HepG2 (cell line): Measurements from ENCODE around the gene C16orf90. TPM values are rescaled to one million over a fixed set of nuclear protein-coding genes. Genes with fewer than 3 reads are reported as not detected.

Source experiments
- ATAC-seq: fragments of 200-7000 bp; cut with Tn5 transposase; 3 replicates; pipeline ENCODE4 v1.9.1; 2020; ENCODE audit warnings: mild to moderate bottlenecking, moderate library complexity
- BruUV-seq: library from RNA; stranded (reverse); fragments of 400-500 nt; replicated peaks from 2 replicates; lab custom pipeline; 2021; lab: Mats Ljungman, UMichigan
- CTCF ChIA-PET: fragments of 300-600 bp; formaldehyde crosslinking; extraction: SDS; loops from one replicate; lab custom pipeline; 2021; ENCODE audit warnings: low total read pairs, inconsistent platforms, low intra/inter-chr PET ratio; lab: Yijun Ruan, JAX
- POLR2A ChIA-PET: fragments of 350-600 bp; sonication (Branson Sonifier 250); formaldehyde crosslinking; loops from one replicate; lab custom pipeline; 2020; ENCODE audit warnings: antibody characterized with exemption, inconsistent platforms; lab: Yijun Ruan, JAX
- DNase-seq: peaks from one replicate; pipeline ENCODE4 v3.0.0-alpha.2; 2015; ENCODE audit warnings: low spot score
- FAIRE-seq: peaks from 3 replicates; lab custom pipeline; 2011; peaks lifted over from hg19 to GRCh38; lab: Jason Lieb, UNC
- H2AFZ ChIP-seq: one replicate; pipeline ENCODE4 v1.6.1; 2011; ENCODE audit warnings: low read length, inconsistent platforms
- H3K27ac ChIP-seq: fragments of 300-600 bp; 3 replicates; pipeline ENCODE4 v1.8.0; 2011; ENCODE audit warnings: mixed run types, mild to moderate bottlenecking, mixed read lengths, low read length, inconsistent platforms; ENCODE audit not compliant: insufficient read depth; ENCODE audit errors: extremely low read length
- H3K27me3 ChIP-seq, 2 experiments: fragments of 200-600 bp in 1 of 2; 2 replicates in 1 of 2; 3 replicates in 1 of 2; pipeline versions ENCODE4 v1.6.0 to v1.8.0; 2011; ENCODE audit warnings: low read length in 2 of 2, mild to moderate bottlenecking in 2 of 2, moderate library complexity in 2 of 2, inconsistent platforms in 1 of 2; ENCODE audit not compliant: insufficient read depth in 2 of 2, control insufficient read depth in 1 of 2
- H3K36me3 ChIP-seq, 2 experiments: fragments of 200-600 bp in 1 of 2; replicated peaks in 1 of 2; 2 replicates in 1 of 2; 3 replicates in 1 of 2; pipeline versions ENCODE4 v1.5.1 to v1.8.0; 2011; ENCODE audit warnings: low read length in 2 of 2, inconsistent platforms in 1 of 2; ENCODE audit not compliant: insufficient read depth in 2 of 2, control insufficient read depth in 1 of 2
- H3K4me1 ChIP-seq: 2 replicates; pipeline ENCODE4 v1.5.1; 2012; ENCODE audit warnings: low read length, inconsistent platforms; ENCODE audit not compliant: insufficient read depth
- H3K4me2 ChIP-seq: 2 replicates; pipeline ENCODE4 v1.6.0; 2011; ENCODE audit warnings: low read depth, low read length, inconsistent platforms
- H3K4me3 ChIP-seq, 3 experiments: fragments of 200-600 bp in 1 of 3; sonication (generic), shearing (Covaris generic) in 1 of 3; replicated peaks in 1 of 3; 2 replicates each; pipeline ENCODE4 v1.5.1; 2011 to 2016; ENCODE audit warnings: low read length in 3 of 3, inconsistent platforms in 2 of 3, low read depth in 2 of 3, mild to moderate bottlenecking in 2 of 3, control low read depth in 1 of 3, mixed read lengths in 1 of 3; ENCODE audit not compliant: insufficient read depth in 1 of 3
- H3K79me2 ChIP-seq: one replicate; pipeline ENCODE4 v1.6.1; 2011; ENCODE audit warnings: low read length, inconsistent platforms; ENCODE audit not compliant: insufficient read depth
- H3K9ac ChIP-seq: 2 replicates; pipeline ENCODE4 v1.6.0; 2011; ENCODE audit warnings: mild to moderate bottlenecking, low read depth, low read length, inconsistent platforms; ENCODE audit not compliant: insufficient read depth
- H3K9me3 ChIP-seq: 2 replicates; pipeline ENCODE4 v1.5.1; 2012; ENCODE audit warnings: mild to moderate bottlenecking, low read length
- H4K20me1 ChIP-seq: 2 replicates; pipeline ENCODE4 v1.6.0; 2011; ENCODE audit warnings: inconsistent platforms, mild to moderate bottlenecking, low read length, moderate library complexity; ENCODE audit not compliant: insufficient read depth
- AGO2 ChIP-seq: fragments of 200-400 bp; formaldehyde crosslinking; optimal IDR thresholded peaks from 2 replicates; pipeline ENCODE3; 2017; ENCODE audit warnings: mild to moderate bottlenecking, low read depth, low read length, moderate library complexity
- E2F2 ChIP-seq: sonication (generic); formaldehyde crosslinking; IDR thresholded peaks from 2 replicates; pipeline ENCODE4 v1.4.0; 2020; ENCODE audit warnings: missing genetic modification reagents, borderline replicate concordance
- FUBP1 ChIP-seq: sonication (generic); formaldehyde crosslinking; IDR thresholded peaks from 2 replicates; pipeline ENCODE4 v1.5.1; 2020; ENCODE audit warnings: missing genetic modification reagents, mild to moderate bottlenecking, borderline replicate concordance
- GRHL1 ChIP-seq: sonication (generic); formaldehyde crosslinking; conservative IDR thresholded peaks from 2 replicates; pipeline ENCODE4 v1.8.0; 2022; ENCODE audit warnings: missing genetic modification reagents
- HOXD1 ChIP-seq: sonication (generic); formaldehyde crosslinking; IDR thresholded peaks from 2 replicates; pipeline ENCODE4 v1.5.0; 2020; ENCODE audit warnings: missing genetic modification reagents
- KDM1A ChIP-seq: IDR thresholded peaks from 2 replicates; pipeline ENCODE4 v1.6.1; 2016; ENCODE audit warnings: missing compliant biosample characterization
- RAD51 ChIP-seq: fragments of 450-650 bp; IDR thresholded peaks from 2 replicates; pipeline ENCODE4 v1.6.1; 2016; ENCODE audit warnings: borderline replicate concordance
- RBM22 ChIP-seq: fragments of 200-400 bp; formaldehyde crosslinking; optimal IDR thresholded peaks from 2 replicates; pipeline ENCODE3; 2017; ENCODE audit warnings: mild to moderate bottlenecking, low read length, moderate library complexity
- ZNF121 ChIP-seq: sonication (generic); formaldehyde crosslinking; IDR thresholded peaks from 2 replicates; pipeline ENCODE4 v1.5.0; 2020; ENCODE audit warnings: mild to moderate bottlenecking, missing genetic modification reagents
- ZNF580 ChIP-seq: IDR thresholded peaks from 2 replicates; pipeline ENCODE4 v1.6.1; 2016; ENCODE audit warnings: low read depth, borderline replicate concordance
- ZNF629 ChIP-seq: sonication (generic); formaldehyde crosslinking; conservative IDR thresholded peaks from 2 replicates; pipeline ENCODE4 v1.5.0; 2020; ENCODE audit warnings: missing genetic modification reagents
- WGBS: methylation state at CpG from one replicate; pipeline ENCODE4 v1.1.6; 2017; ENCODE audit warnings: low lambda C conversion rate; 5-methylcytosine and 5-hydroxymethylcytosine counted together
- in situ Hi-C: cut with HindIII; loops from 2 replicates; pipeline ENCODE4 v1.10.0; 2017; ENCODE audit warnings: low pct_unique_long_range_greater_than_20kb; ENCODE audit not compliant: extremely low pct_ligation_motif_present
- intact Hi-C: fragments of 100-400 bp; cut with micrococcal nuclease; formaldehyde crosslinking; loops from one replicate; pipeline ENCODE4 v1.10.0; 2022; ENCODE audit not compliant: unreplicated experiment
- polyA plus RNA-seq, 8 experiments: library from polyadenylated mRNA; depleted of rRNA in 3 of 8; stranded (reverse) in 7 of 8; unstranded in 1 of 8; fragments of >200 nt; fragmentation: Illumina TruSeq in 4 of 8; extraction: Trizol in 4 of 8; gene quantifications; 2 replicates each; pipeline versions ENCODE4 v1.2.1 to v1.2.3, GENCODE V29; 2011 to 2016; ENCODE audit warnings: low read depth in 4 of 8, missing spikeins in 1 of 8, mixed read lengths in 1 of 8; ENCODE audit not compliant: insufficient read depth in 1 of 8
- total RNA-seq, 5 experiments: library from RNA; depleted of rRNA; stranded (reverse); fragments of >200 nt; fragmentation: Illumina TruSeq; extraction: Trizol; gene quantifications; 2 replicates each; pipeline ENCODE4 v1.2.3, GENCODE V29; 2016; ENCODE audit warnings: low read depth in 1 of 5

The C16orf90 gene
- total and polyA plus RNA-seq, 2 of the 13 experiments (the other 11 are each of a cell fraction or from before 2014, with no cell fraction given), result not detected

GRCh38 chr16:3467182-3467581 lies 28.1 kb downstream of the C16orf90 start (continued):
- TF ChIP-seq AGO2, result peak; percentile 28
- no peak for TF ChIP-seq ZNF580 (CRISPR knock-in tag)
- TF ChIP-seq KDM1A, result no peak

GRCh38 chr16:3465911-3466584 lies 29.2 kb downstream of the C16orf90 start:
- FAIRE-seq (no peak), ATAC-seq (no peak), DNase-seq (no peak)
- H3K4me2 ChIP-seq, result no peak overlapping the region
- peaks cover 90% of the 10 kb centered on the region for H4K20me1 ChIP-seq
- no peaks in the 10 kb centered on the region for H3K9me3 ChIP-seq
- intact Hi-C loops, result no loop called here
- no peak overlapping the region for H3K9ac ChIP-seq
- H3K79me2 ChIP-seq, result peaks cover 96% of the 10 kb centered on the region
- H3K27ac ChIP-seq, result no peak overlapping the region
- in situ Hi-C loops, result no loop called here
- no TSS peak for BruUV-seq
- WGBS, result 97% methylated on average over 18 of the region's 21 CpGs
- no peaks in the 10 kb centered on the region for H3K27me3 ChIP-seq
- TF ChIP-seq GRHL1, result no peak
- no peak for TF ChIP-seq ZNF121 (CRISPR knock-in tag)
- TF ChIP-seq E2F2 (CRISPR knock-in tag), result no peak
- no peak for TF ChIP-seq RAD51
- no peak for TF ChIP-seq HOXD1 (CRISPR knock-in tag)
- TF ChIP-seq RBM22, result peak; percentile 4
- peak; percentile 14; the same call in 1 of the 2 replicates for TF ChIP-seq ZNF629 (CRISPR knock-in tag)
- TF ChIP-seq FUBP1 (CRISPR knock-in tag), result no peak
- no peak overlapping the region for H2AFZ ChIP-seq
- H3K4me3 ChIP-seq, result no peak overlapping the region
- H3K36me3 ChIP-seq, result peaks cover 8 to 36% of the 10 kb centered on the region in 2 experiments
- ChIA-PET POLR2A (interaction anchor here (1.5 to 1.6 kb wide), 2 partner anchors 9 to 202 kb away, joined by 3 to 4 read pairs; no protein-coding TSS in a partner anchor), CTCF (no interaction called here)
- H3K4me1 ChIP-seq, result peaks cover 43% of the 10 kb centered on the region
